ENCODE measurements around the gene INKA2. TPM values are rescaled to one million over a fixed set of nuclear protein-coding genes. Genes with fewer than 3 reads are reported as not detected.
A peak's percentile ranks its signal among the peaks of the same experiment; 100 is the strongest.

INKA2 gene
- total and polyA plus RNA-seq, 2 of the 4 experiments (the other 2 are of a cell fraction): 2.2 to 2.6 TPM

GRCh38 chr1:111743679-111744101, 4.5 kb upstream of the INKA2 start:
- Histone ChIP-seq H2BK20ac (ENCODE audit: low read depth, low read length) (peak overlapping the region; percentile 95), H3K9me1 (ENCODE audit: insufficient read depth, low read length) (peaks cover 36% of the 10 kb centered on the region), H2BK15ac (ENCODE audit: low read depth, low read length) (peak overlapping the region; percentile 91; the same call in 2 of the 3 replicates), H3K14ac (replicated peaks; ENCODE audit: low read depth, low read length) (peak overlapping the region; percentile 10; the same call in 1 of the 2 replicates), H3K23ac (ENCODE audit: low read depth, low read length) (peak overlapping the region; percentile 91; the same call in 1 of the 2 replicates), H3K56ac (ENCODE audit: extremely low read depth, insufficient read depth, low read length) (peak overlapping the region; percentile 54; the same call in 1 of the 2 replicates), H3K79me1 (ENCODE audit: low read depth in 1 of 2, low read length in 2 of 2) (peaks cover 0 to 7% of the 10 kb centered on the region in 2 experiments; a peak in 1 of 4 replicates), H2AK5ac (ENCODE audit: low read depth, low read length) (peak overlapping the region; percentile 57), H2BK5ac (ENCODE audit: low read depth, low read length, poor library complexity, severe bottlenecking) (peak overlapping the region; percentile 70), H3K27ac (ENCODE audit: insufficient read depth, low read length) (peak overlapping the region; percentile 70), H3K9me3 (ENCODE audit: control insufficient read depth, insufficient read depth, low read length) (no peaks in the 10 kb centered on the region), H2BK120ac (ENCODE audit: low read depth, low read length) (peak overlapping the region; percentile 57), H4K5ac (ENCODE audit: low read depth, low read length) (peak overlapping the region; percentile 19; the same call in 1 of the 2 replicates), H3K27me3 (ENCODE audit: control insufficient read depth, insufficient read depth, low read length) (no peaks in the 10 kb centered on the region), H3K18ac (ENCODE audit: low read depth, low read length) (peak overlapping the region; percentile 5), H4K91ac (ENCODE audit: insufficient read depth, low read depth, low read length) (peak overlapping the region; percentile 77), H4K8ac (ENCODE audit: low read depth in 2 of 2, low read length in 2 of 2) (peak overlapping the region; percentile 36 to 56; a peak in 2 of 4 replicates), H4K20me1 (ENCODE audit: insufficient read depth, low read length) (peaks cover 10% of the 10 kb centered on the region; the same call in 1 of the 2 replicates), H2AFZ (replicated peaks; ENCODE audit: low read length, poor library complexity) (peak overlapping the region; percentile 73), H3K4me2 (ENCODE audit: low read depth, low read length) (peak overlapping the region; percentile 37; the same call in 1 of the 2 replicates), H2AK9ac (replicated peaks; ENCODE audit: low read depth, low read length, poor library complexity) (peak overlapping the region; percentile 56), H3K9ac (ENCODE audit: low read depth, low read length) (no peak overlapping the region), H3K4me3 (ENCODE audit: insufficient read depth, low read depth, low read length) (no peak overlapping the region), H3K36me3 (ENCODE audit: control insufficient read depth, insufficient read depth, low read length) (no peaks in the 10 kb centered on the region), H3K4ac (ENCODE audit: low read depth, low read length) (peak overlapping the region; percentile 95), H3K4me1 (ENCODE audit: control insufficient read depth, insufficient read depth, low read length) (peaks cover 13% of the 10 kb centered on the region)
- dilution Hi-C loops (cut with HindIII; ENCODE audit: low sequenced_read_pairs, unreplicated experiment) (no loop called here), in situ Hi-C loops (cut with MboI; ENCODE audit: low sequenced_read_pairs) (no loop called here), intact Hi-C loops (cut with micrococcal nuclease) (no loop called here)
- 36% methylated on average over 1 of the region's 3 CpGs; no CpG with 5 or more reads in 1 of the 2 experiments for WGBS, 2 experiments (ENCODE audit: extremely low coverage in 2 of 2, insufficient read length in 1 of 2)
- ChIA-PET CTCF (interaction anchor here (2.4 to 2.5 kb wide), 2 partner anchors 29 to 262 kb away, joined by 7 to 13 read pairs; no protein-coding TSS in a partner anchor), POLR2A (ENCODE audit: unreplicated experiment) (no interaction called here)
- ATAC-seq (ENCODE audit: low read depth) (peak; percentile 57), DNase-seq (peak; percentile 84)
- BruUV-seq (replicated peaks): no TSS peak
- peak; percentile 71 for TF ChIP-seq BHLHE40 (IDR thresholded peaks at IDR 0.05; ENCODE audit: low read depth, low read length)
- no peak for TF ChIP-seq NFE2L2 (IDR thresholded peaks at IDR 0.05; ENCODE audit: low read depth, low read length)
- TF ChIP-seq RFX5 (IDR thresholded peaks at IDR 0.05; ENCODE audit: low read depth, low read length): no peak
- TF ChIP-seq ELK1 (IDR thresholded peaks at IDR 0.05; ENCODE audit: borderline replicate concordance, low read depth, low read length): no peak
- TF ChIP-seq CEBPB (IDR thresholded peaks at IDR 0.05; ENCODE audit: low read depth, low read length): peak; percentile 50; the same call in 1 of the 2 replicates
- peak; percentile 84; the same call in 1 of the 2 replicates for TF ChIP-seq MAZ (IDR thresholded peaks at IDR 0.05; ENCODE audit: borderline replicate concordance, low read depth, low read length)
- no peak for TF ChIP-seq RAD21 (IDR thresholded peaks at IDR 0.05; ENCODE audit: low read length)
- no peak for TF ChIP-seq CHD1 (IDR thresholded peaks at IDR 0.05; ENCODE audit: low read depth, low read length)
- peak; percentile 5; the same call in 1 of the 2 replicates for TF ChIP-seq POLR2A (IDR thresholded peaks at IDR 0.05; ENCODE audit: low read depth, low read length)
- TF ChIP-seq SMC3 (IDR thresholded peaks at IDR 0.05; ENCODE audit: low read depth, low read length): no peak
- TF ChIP-seq FOS (IDR thresholded peaks at IDR 0.05; ENCODE audit: low read depth, low read length): 0 out of 2 replicates have a peak, but pooled peaks have one; percentile 32
- peak; percentile 86 for TF ChIP-seq RCOR1 (IDR thresholded peaks at IDR 0.05; ENCODE audit: insufficient replicate concordance, low read length)
- no peak for TF ChIP-seq MAFK (IDR thresholded peaks at IDR 0.05; ENCODE audit: low read depth, low read length)
- TF ChIP-seq USF2 (IDR thresholded peaks at IDR 0.05; ENCODE audit: low read depth, low read length): peak; percentile 37; the same call in 1 of the 2 replicates
- TF ChIP-seq MXI1 (IDR thresholded peaks at IDR 0.05; ENCODE audit: borderline replicate concordance, low read depth, low read length): peak; percentile 63; the same call in 1 of the 2 replicates
